Liver (tissue), 3 donors: ENCODE data around the gene NF1.

Experiments
- CTCF ChIP-seq: fragments of 150-350 bp; IDR thresholded peaks from 2 replicates; pipeline ENCODE4 v1.5.1; 2017; ENCODE audit warnings: improper control_type of control experiment, low read depth, low read length; ENCODE audit not compliant: missing input control
- EGR1 ChIP-seq, 2 donors: IDR thresholded peaks; 2 replicates each; pipeline ENCODE4 v1.6.1; 2016 to 2018; ENCODE audit warnings: antibody characterized with exemption in 2 of 2, low read depth in 2 of 2
- JUND ChIP-seq, 2 donors: IDR thresholded peaks; 2 replicates each; pipeline ENCODE4 v1.6.1; 2016; ENCODE audit warnings: antibody characterized with exemption in 2 of 2
- MAX ChIP-seq: IDR thresholded peaks from 2 replicates; pipeline ENCODE4 v1.6.1; 2016; ENCODE audit warnings: antibody characterized with exemption
- REST ChIP-seq: IDR thresholded peaks from 2 replicates; pipeline ENCODE4 v1.6.1; 2016; ENCODE audit warnings: antibody characterized with exemption, mild to moderate bottlenecking
- SP1 ChIP-seq: IDR thresholded peaks from 2 replicates; pipeline ENCODE4 v1.6.1; 2018; ENCODE audit warnings: antibody characterized with exemption, mild to moderate bottlenecking
- YY1 ChIP-seq: IDR thresholded peaks from 2 replicates; pipeline ENCODE4 v1.6.1; 2016; ENCODE audit warnings: antibody characterized with exemption, mild to moderate bottlenecking
- ZBTB33 ChIP-seq: IDR thresholded peaks from 2 replicates; pipeline ENCODE4 v1.6.1; 2016; ENCODE audit warnings: antibody characterized with exemption
- donor health status: healthy.
- donor health status: healthy.

GRCh38 chr17:31398381-31399311 lies 303.9 kb downstream of the NF1 start:
- TF ChIP-seq ZBTB33 (no peak), MAX (no peak), REST (no peak), CTCF (no peak), YY1 (no peak), JUND (IDR thresholded peaks at IDR 0.05) (no peak), EGR1 (IDR thresholded peaks at IDR 0.05; ENCODE audit: low read depth in 2 of 2) (no peak), SP1 (no peak)
